KG1 (cell line): ENCODE results near the gene NDST4.

ENCODE experiments used
- DNase-seq: peaks from one replicate; lab custom pipeline; 2025; lab: John Stamatoyannopoulos, UW

Gene NDST4

DNA sequence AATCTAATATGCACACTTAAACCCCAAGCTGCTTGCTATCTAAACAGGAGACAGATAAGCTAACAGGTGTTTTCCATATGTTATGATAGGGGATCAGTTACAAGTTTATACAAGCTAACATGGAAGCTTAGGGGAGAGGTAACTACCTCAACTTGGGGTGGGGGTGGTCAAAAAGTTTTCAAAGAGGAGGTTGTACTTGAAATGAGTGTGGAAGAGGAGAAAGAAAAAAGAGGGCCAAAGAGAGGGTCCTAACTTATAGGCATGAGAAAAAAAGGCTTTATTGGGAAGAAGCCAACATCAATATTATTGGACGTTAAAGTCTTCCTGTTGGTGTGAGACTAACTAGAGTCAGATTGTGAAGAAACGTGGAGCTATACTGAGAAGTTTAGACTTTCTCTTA lies 205.9 kb downstream of the NDST4 start:
- DNase-seq: no peak

DNA sequence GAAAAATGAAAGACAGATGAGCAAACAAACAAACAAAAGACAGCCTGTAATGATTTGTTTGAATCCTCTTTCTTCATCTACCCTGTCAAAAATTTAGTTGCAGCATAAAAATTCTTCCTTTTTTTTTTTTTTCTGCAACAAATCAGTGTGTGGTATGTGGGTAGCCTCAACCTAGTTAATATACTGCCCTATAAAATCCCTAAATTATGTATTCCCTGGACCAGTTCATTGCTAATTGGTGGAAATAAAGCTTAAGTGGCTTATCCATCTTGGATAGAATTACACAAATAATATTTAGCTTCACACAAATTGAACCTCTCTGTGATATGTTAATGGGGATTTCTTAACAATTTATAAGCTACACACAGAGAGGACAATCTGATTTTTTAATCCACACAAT lies 208.4 kb downstream of the NDST4 start:
- DNase-seq: no peak

DNA sequence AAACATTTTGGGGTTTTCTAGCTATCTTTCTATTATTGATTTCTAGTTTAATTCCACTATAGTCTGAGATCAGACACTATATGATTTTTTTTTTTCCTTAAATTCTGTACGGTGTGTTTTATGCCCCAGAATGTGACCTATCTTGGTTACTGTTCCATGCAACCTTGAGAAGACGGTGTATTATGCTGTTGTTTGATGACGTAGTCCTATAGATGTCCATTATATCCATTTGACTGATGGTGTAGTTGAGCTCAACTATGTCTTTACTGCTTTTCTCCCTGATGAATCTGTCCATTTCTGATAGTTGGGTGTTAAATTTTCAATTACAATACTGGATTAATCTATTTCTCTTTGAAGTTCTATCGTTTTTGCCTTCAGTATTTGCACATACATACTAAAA lies 212.5 kb downstream of the NDST4 start:
- DNase-seq: no peak

DNA sequence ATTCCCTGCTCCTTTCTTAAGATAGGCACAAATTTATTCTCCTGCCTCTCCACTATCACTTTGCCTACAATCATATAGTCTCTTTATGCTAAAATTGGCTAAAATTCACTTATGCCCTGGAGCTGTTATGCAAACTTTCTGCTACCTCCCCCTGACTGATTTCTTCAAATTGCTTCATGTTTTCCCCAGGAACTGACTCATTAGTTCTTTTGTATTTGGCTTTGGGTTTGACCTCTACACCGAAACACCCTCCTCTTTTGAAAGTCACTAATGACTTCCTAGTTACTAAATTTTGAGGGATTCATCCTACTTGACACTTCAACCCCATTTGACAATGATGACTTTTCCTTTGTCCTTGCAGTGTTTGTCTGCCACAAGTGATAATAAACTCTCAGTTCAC lies 222.6 kb downstream of the NDST4 start:
- DNase-seq: no peak

DNA sequence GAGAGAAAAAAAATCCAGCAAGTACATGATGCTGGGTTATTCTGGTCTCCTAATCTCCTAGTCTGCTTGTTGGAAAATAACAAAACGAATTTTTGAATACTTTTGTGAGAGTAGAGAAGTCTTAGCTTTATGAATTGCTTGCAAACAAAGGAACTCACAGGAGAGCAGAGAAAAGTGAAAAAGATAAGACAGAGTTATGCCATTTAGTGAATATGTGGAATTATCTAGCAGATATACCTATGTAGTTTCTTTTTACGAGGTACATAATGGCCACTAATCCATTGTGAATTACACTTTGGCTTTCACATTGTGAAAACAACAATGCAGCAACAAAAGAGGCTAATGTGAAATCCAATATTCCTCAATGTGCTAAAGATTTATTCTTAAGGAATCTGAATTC lies 226.7 kb downstream of the NDST4 start:
- DNase-seq: no peak

DNA sequence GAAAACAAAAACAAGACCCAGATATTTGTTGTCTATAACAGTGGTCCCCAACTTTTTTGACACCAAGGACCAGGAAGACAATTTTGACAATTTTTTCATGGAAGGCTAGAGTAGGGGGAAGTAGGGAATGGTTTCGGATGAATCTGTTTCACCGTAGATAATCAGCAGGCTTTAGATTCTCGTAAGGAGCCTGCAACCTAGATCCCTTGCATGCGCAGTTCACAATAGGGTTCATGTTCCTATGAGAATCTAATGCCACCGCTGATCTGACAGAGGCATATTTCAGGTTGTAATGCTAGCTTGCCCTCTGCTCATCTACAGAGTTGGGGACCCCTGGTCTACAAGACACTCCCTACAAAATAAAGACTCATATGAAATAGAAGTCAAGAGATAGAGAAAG lies 229.8 kb downstream of the NDST4 start:
- no peak for DNase-seq

DNA sequence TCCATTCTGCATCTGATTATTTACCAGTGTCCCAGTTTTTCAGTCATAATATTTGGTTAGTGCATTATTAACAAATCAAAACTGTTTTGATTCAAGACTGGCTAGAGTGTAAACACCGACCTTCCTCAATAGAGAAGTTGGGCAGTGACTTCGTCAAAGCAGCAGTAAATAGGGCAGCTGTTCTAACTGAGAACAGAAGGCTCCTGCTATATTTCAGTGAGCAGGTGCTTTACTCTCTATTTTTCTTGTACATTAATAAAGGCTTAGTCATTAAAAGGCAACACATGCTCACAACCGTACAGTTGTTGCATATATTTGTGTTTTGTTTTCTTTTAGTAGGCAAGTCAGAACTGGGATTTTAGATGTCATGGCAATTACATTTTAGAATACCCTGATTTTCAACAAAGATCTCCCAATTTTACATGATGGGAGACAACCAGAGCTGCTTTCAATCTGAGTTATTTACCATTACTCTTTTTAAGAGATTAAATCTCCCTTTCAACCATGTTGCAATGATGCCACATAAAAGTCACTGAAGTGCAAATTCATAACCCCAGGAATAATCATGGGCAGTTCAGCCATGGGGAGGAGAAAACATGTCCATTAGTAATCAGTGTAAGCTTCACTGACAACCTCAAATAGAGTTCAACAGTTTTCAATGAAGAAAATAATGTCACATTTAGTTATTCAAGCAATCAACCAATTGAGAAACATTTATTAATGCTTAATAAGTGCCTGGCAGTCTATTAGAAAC lies 233.3 kb downstream of the NDST4 start:
- DNase-seq: no peak

DNA sequence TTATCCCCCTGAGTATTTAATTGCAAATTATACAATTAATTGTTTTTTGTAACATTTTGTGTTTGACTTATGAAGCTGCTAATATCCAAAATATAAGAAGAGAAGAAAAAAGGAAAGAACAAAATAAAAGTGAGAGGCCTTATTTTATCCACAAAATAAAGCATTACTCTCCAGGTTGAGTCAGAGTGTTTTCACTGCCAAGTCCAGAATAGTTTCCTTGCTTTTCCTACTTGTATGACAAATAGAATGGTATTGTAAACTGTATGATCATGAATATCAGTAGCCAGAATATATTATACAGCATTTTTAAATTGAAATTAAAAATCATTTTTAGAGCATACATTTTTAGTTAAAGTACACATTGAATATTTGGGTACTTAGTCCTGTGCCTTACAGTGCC lies 237.8 kb downstream of the NDST4 start:
- DNase-seq: no peak

DNA sequence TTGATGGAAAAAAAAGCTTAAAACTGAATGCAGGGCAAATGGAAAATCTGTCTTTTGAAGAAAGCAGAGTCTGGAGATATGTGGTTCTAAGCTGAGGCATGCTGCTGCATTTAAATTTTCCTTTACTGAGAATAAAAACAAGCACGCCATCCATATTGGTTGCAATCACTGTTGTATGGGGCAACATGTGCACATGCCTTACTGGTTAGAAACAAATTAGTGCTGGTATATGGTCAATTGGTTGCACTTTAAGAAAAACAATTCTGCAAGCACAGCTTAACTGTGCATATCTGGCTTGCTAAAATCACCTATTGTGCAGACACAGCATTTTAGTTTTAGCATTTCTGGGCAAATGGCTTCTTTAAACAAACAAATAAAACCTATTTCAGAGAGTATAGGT lies 239.1 kb downstream of the NDST4 start:
- no peak for DNase-seq

DNA sequence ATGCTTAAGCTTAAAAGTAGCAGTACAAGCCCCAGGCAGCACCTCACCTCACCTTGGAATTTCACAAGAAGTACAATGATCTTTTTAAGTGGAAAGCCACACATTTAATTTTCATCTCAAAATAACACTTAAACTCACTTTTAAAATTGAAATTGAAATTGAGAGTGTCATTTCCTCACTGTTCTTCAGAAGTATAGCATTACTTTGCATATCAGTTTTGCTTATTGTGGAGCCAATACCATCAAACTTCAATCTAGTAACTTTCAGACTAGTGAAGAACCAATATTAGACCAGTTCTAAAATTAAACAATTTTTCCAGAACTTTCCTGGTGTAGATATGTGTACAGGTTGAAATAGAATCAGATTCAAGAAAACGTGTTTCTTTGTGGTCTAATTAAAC lies 242.4 kb downstream of the NDST4 start:
- DNase-seq: no peak

DNA sequence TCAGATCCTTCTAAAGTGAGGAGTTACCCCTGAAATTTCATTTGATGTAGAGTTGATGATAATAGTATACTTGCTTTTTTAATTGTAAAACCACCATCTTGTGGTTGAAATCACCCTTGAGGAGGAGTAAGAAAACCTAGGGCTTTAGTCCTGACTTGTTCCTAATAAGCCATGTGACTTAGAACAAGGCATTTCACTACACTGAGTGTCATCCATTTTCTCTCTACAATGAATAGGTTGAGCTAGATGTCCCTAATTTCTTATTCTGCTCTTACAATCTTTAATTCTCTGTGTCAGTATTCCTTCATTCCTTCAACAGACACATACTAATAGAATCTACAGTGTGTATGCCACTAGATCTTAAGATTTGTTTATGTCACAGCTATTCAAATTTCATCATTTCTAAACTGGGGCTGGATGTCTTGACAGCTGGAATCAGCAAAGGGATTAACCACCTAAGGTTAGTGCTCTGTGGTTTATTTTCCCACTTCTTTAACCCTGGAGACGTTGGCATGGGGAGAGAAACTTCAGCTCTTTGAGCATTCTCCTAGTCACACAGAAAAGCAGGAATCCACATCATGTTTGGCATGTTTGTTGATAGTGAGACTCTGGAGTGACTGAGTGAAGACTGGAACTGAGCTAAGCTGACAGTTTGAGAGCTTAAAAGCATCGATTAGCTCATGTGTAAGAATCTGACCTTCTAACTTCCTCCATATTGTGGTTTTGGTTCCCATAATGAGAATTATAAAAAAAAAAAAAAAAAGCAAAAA lies 246.3 kb downstream of the NDST4 start:
- DNase-seq: no peak

DNA sequence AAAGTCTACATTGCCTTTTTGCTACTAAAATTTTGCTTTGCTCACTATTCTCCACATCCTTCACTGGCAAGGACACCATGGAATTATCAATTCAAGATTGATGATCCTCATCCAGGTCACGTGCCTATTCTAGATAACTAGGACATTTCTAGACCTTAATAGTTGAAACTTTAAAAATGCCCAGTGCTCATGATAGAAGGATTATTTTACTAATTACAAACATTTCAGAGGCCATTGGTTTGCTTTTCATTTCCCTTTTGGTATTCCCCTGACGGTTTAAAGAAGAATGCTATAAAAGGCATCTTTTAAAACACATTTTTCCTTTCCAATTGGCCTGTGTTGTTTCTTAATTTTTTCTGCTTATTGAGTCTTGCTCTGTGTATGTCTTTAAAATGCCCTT lies 249.4 kb downstream of the NDST4 start:
- no peak for DNase-seq

DNA sequence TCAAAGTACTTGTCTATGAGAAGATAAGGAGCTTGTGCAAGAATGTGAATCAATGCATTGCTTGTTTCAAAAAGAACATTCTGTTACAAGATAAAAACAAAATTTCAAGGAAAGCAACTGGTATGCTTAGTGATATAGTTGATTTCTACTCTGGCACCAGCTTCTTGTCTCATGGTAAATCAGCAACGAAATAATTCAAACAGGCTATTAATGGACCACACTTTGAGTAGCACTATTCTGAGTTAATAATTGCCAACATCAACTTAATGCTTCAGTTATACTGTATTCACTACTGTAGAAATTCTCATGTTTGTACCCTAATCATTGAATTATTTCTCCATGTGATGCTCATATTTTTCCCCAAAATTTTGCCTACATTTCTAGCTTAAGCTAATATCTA lies 252.6 kb downstream of the NDST4 start:
- no peak for DNase-seq

DNA sequence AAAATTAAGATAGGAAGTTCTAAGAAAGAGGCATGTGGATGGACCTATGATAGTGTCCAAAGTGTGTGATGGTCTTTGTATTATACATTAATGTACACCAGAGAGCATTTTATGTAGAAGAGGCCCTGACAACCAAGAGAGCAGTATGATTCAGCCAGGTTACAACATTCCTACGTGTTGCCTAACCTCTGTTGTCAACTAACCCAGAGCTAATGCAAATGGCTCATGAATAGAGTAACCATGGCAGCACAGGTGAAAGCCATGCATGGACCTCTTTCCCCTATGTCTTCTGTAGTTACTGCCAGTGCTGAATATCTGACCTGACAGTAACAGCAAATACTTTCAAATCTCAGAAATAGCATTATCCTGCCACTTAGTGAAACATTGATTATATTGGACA lies 255.6 kb downstream of the NDST4 start:
- no peak for DNase-seq

DNA sequence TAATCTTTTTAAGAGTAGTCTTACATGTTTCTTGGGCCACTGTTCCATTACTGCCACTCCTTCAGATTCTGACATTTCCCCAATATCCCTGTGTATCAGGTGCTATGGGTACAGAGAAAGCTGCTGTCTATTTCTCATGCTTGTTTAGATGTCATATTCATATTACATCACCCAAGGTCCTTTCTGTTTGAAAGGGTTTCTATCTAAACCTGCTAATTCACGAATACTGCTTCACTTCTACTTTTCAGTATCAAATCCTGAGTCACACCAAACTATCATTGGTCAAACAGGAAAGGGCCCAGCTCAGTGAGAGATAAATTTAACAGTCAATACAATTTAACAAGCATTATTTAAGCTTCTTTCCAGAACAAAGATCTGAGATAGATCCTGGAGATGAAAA lies 273.4 kb downstream of the NDST4 start:
- no peak for DNase-seq

DNA sequence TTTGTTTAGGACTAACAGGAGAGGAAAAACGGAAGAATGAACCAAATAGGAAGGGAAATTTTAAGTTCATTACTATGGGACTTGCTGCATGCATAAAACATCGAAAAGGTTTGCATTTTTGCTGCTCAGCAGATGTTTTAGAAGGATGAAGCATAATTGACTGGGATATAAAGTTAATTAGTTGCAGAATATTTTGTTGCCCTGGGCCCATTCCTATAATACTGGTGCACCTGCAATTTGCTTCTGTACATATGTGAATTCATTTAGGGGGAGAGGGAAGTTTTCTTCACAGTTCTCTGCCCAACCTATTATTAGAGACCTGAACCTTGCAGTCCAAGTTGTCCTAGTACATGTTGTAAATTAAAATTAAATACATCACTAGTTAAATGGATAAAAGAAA lies 282.8 kb downstream of the NDST4 start:
- DNase-seq: no peak

DNA sequence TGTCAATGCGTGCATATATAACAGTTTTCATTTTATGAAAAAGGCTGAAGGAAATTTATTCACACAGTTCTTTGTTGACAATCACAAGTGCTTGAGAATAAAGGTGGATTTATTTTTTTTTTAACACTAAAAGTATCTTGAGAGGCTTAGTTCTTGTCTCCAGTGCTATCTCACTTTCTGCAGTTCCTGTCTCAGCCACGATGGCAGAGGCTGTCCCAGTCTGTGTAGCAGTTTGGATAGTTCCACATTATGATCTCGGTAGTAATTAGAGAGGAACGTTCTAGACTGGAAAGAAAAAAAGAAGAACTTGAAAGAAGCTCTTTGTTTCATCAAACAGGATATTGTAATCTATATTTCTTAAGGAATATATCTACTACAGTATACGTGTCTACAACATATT lies 285.8 kb downstream of the NDST4 start:
- no peak for DNase-seq

DNA sequence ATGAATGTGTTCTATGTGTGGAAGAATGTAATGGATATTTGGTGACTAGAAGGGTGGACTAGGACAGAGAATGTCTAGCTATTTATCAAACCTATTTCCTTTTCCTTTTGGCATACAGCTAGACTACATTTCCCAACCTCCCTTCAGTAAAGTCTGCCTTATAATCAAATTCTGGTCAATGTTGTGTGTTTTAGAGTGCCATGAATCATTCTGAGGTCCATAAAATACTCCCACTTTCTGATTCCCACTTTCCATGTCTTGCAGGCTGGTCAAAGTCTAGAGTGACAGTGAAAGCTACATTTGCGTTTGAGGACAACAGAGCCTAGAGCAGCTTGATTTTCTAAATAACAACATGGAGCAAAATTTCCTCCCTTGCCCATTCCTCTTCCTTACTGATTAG lies 297.7 kb downstream of the NDST4 start:
- no peak for DNase-seq

DNA sequence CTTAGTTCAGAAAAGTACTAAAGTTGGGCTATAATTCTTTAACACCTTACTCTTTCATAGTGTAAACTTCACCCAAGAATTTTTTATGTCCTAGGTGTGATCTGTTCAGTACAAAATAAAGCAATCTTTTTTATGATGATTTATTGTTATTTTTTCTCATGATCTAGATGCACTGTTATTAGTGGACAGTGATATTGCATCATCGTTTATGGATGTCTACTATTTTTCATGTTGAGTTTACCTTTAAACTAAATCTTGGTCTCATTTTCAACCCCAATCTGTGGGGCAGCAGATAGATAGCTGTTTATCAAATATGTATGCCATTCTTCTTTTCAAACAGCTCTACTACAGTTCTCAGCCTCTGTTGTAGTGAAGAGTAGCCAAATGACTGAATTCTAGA lies 299.5 kb downstream of the NDST4 start:
- DNase-seq: no peak

DNA sequence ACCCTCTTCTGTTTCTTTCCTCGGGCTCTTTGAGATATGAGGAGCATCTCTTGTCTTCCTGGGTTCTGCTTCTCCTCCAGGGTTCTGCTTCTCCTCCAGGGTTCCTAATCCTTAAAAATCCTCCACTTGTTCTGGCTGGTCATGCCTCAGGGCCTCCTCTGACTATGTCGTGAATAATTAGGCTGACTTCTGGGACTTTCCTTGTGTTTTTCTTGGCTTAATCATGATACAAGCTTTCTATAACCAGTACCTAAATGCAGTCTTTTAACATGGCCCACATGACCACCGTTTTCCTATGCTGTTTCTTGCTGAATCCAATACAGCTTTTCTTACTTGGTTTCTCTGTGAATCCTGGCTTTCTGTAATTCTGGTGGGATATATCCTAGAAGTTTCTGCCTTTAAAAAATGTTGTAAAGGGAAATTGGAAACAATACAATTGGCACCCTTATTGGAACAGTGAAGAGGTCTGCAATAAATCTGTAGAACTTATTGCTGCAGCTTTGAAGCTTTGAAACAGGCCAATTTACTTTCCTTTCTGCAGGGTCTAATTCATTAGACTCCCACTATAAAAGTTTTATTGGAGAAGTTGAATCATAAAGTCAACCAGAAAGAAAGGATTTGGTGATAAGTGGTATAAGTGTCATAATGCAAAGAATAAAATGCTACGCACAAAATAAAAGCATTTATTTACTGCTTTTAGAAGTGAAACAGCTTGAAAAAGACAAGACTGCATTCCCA lies 301.7 kb downstream of the NDST4 start:
- DNase-seq: no peak

DNA sequence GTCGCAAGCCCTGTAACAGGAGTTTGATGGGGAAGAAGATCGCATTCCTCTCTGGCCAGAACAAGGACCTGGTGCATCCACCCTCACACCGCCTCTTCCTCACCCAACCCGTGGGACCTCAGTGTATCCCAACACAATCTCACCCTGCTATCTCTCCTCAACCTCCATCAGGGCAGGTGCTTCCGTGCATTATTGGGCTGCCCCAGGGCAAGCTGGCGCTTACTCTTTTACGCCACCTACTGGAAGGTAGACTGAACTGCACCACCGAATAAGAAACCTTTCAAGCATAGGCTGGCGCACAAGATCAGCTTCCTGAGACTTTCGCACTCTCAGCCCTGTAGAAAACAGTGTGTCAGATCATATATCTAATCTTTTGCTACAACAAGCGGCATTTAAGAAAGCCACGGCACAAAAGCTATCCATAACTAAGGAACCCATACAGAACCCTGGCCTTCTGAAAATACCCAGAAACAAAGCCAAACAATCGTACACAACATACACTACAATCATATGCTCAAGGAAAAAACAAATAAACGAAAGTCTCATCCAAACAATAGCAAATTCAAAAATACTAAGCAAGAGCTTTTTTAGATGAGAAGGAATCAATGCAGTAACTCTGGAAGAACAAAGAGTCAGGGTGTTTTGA lies 305.5 kb downstream of the NDST4 start:
- DNase-seq: peak; percentile 6

DNA sequence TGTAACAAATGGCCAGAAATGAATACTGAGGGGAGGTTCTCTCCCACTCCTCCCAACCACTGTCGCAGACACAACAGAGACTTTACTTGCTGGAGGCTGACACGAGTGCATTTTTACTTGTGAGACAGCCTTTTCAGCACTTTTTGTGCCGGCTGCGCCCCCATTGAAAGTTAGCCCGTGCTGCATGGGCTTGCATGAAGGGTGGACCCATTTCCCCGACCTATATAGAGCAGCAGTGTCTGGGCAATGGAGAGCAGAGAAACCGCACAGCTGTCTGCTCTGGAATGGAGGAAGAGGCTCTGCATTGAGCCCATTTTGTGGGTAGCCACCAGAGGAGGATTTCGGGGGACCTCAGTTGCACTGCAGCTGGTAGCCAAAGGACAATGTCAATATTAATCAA lies 306.1 kb downstream of the NDST4 start:
- DNase-seq: no peak

DNA sequence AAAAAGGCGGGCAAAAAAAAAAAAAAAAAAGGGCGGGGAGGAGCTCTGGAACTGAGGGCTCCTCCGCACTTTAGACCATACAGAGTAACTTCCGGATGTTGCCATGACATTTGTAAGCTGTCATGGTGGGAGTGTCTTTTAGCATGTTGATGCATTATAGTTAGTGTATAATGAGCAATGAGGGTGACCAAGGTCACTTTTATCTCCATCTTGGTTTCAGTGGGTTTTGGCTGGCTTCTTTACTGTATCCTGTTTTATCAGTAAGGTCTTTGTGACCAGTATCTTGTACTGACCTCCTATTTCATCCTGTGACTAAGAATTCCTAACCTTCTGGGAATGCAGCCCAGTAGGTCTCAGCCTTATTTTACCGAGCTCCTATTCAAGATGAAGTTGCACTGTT lies 321.4 kb downstream of the NDST4 start:
- DNase-seq: no peak
